ENCODE results near the gene FLNC.
A peak's percentile ranks its signal among the peaks of the same experiment; 100 is the strongest.

Gene FLNC

DNA sequence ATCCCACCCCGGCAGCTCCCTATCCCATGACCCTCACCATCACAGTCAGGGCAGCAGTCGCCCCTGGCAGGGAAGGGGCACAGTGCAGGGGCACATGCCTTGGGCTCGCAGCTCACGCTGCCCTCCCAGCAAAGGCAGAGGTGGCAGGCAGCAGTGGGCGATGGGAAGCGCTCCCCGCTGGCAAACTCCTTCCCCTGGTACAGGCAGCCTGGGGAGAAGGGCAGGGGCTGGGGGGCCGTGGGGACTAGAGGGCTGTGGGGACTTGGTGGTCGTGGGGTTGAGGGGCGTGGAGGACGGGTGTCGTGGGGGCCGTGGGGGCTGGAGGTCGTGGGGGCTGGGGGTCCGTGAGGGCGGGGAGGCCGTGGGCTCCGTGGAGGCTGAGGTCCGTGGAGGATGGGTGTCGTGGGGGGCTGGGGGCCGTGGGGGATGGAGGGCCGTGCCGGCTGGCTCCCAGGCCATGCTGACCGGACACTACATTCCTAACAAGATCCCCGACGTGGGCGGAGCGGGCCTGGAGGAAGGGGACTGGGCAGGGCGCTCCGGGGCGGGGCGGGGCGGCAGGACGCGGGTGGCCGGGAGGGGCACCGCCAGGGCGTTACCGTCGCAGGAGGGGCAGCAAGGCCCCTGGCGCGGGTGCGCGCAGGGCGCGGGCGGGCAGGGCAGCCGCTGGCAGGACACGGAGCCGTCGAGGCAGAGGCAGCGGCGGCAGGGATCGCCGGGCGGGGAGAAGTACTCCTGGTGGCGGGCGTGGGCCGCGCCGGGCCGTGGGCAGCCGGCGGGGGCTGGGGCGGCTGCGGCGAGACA lies 60.3 kb downstream of the FLNC start:
- DNase-seq (no peak), ATAC-seq (replicated peaks) (peak; percentile 43)
- Mint-ChIP-seq H3K4me1 (ENCODE audit: low read depth in 2 of 2) (no peaks in the 10 kb centered on the region), H3K4me3 (peak overlapping the region; percentile 50), H3K27me3 (peaks cover 14 to 24% of the 10 kb centered on the region in 2 donors), H3K27ac (no peak overlapping the region), H3K9me3 (no peaks in the 10 kb centered on the region), H3K36me3 (ENCODE audit: insufficient read depth) (no peaks in the 10 kb centered on the region)

DNA sequence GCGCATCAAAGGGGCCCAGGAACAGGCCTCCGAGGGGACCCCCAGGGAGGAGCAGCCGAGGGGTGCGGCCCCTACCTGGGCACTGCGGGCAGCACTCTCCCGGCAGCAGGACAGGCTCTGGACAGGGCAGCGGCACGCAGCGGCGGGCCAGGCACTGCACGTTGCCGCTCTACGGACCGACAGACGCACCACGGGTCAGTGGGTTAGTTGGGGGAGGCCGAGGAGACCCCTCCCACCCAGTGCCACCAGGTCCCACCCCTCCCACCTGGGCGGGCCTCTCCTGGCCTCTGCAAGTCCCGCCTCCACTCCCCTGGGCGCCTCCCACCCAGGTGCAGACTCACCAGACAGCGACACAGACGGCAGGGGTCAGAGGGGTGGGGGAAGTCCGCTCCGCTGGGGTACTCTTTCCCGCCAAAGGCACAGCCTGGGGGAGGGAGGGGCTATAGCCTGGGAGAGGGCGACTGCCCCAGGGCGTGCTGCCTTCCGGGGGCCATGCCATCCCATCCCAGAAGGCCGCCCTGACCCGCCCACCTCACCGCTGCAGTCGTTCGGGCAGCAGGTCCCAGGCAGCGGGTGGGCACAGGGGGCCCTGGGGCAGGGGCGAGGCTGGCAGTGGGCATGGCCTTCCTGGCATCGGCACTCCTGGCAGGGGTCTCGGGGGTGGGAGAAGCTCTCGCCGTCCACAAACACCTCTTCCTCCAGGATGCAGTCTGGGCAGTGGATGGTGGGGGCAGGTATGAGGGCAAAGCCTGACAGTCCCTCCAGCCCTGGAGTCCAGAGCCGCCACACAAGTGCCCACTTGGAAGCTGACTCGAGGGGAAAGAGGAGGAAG lies 61.1 kb downstream of the FLNC start:
- DNase-seq, result no peak
- H3K27me3 Mint-ChIP-seq, result peaks cover 11 to 17% of the 10 kb centered on the region in 2 donors
- H3K4me3 Mint-ChIP-seq, result no peak overlapping the region
- H3K36me3 Mint-ChIP-seq (ENCODE audit: insufficient read depth), result no peaks in the 10 kb centered on the region
- ATAC-seq (replicated peaks), result peak; percentile 58
- H3K27ac Mint-ChIP-seq, result no peak overlapping the region
- no peaks in the 10 kb centered on the region for H3K4me1 Mint-ChIP-seq (ENCODE audit: low read depth in 2 of 2)
- H3K9me3 Mint-ChIP-seq, result no peaks in the 10 kb centered on the region

DNA sequence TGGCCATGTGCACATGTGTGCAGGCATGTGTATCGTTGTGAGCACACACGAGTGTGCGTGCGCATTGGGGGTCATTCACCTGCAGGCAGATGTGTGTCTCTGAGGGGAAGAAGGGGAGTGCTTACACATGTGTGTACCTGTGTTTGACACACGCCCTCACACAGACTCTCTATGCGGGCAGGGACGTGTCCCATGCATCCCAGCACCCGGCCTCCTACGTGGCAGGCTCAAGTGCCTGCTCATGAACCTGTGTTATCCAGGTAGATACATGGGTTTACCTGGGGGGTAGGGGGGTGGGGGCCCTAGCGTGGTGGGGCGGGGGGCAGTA lies 61.7 kb downstream of the FLNC start:
- no peak overlapping the region for H3K27ac Mint-ChIP-seq
- no peak overlapping the region for H3K4me3 Mint-ChIP-seq
- H3K4me1 Mint-ChIP-seq (ENCODE audit: low read depth in 2 of 2), result no peaks in the 10 kb centered on the region
- ATAC-seq (replicated peaks) (no peak), DNase-seq (no peak)
- no peaks in the 10 kb centered on the region for H3K36me3 Mint-ChIP-seq (ENCODE audit: insufficient read depth)
- no peaks in the 10 kb centered on the region for H3K9me3 Mint-ChIP-seq
- peaks cover 11 to 17% of the 10 kb centered on the region in 2 donors for H3K27me3 Mint-ChIP-seq

DNA sequence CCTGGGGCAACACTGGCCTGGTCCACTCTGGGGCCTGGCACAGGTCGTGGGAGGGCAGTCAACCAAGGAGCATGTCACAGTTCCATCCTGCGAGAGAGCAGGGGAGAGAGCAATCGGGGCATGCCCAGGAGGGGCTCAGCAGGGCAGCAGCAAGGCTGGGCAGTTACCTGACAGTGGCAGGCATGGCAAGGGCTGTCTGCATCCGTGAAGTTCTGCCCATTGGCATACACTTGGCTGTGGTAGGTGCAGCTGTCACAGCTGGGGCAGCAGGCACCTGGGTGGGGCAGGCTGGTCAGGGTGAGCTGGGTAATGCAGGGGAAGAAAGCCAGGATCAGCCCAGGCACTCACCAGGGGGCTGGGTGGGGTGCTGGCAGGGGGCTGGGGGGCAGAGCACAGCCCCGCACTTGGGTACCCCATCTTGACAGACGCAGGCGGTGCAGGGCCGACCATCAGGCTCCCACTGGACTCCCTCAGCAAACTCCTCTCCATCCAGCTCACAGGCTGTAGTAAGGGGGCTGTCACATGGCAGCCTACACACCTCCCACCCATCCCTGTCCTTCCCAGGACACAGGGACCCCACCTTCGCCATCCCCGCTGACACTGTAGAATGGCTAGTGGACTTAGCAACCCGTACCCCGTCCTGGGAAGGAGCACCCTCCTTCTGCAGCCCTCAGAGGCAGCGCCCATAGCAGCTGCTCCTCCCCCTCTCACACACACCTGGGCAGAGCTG lies 62.5 kb downstream of the FLNC start:
- DNase-seq (no peak), ATAC-seq (replicated peaks) (no peak)
- Mint-ChIP-seq H3K9me3 (no peaks in the 10 kb centered on the region), H3K27ac (no peak overlapping the region), H3K4me3 (no peak overlapping the region), H3K36me3 (ENCODE audit: insufficient read depth) (no peaks in the 10 kb centered on the region), H3K27me3 (peaks cover 11 to 17% of the 10 kb centered on the region in 2 donors), H3K4me1 (ENCODE audit: low read depth in 2 of 2) (no peaks in the 10 kb centered on the region)

DNA sequence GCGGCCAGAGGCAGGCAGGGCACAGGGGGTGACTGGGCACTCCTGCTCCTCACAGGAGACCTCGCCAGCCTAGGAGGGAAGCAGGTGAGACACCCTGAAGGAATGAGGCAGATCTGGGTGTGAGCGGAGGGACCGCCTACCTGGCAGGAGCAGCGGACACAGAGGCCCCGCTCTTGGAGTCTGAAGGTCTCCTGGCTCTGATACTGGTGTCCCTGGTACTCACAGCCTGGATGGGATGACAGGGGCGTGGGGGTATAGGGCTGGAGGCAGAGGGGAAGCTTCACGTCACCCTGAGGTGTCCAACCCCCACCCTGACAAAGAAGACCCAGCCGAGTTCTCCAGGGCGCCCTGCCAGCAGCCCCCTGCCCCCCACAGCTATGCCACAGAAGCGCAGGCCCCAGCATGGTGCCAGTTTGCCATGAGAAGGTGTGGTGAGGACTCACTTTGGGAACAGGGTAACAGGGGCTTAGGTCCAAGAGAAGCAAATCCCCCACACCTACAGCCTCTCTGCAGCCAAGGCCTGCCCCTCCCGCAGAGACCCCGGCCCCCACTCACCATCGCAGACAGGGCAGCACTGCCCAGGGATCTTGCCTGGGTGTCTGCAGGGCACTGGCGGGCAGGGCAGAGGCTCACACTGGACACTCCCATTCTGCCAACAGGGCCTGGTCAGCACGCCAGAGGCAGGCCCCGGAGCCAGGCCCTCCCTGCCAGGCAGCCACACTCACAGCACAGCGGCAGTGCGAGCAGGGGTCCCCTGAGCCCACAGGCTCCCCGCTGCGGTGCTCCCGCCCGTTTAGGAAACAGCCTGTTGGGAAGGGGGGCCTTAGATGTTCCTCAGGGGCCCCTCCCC lies 63.3 kb downstream of the FLNC start:
- Mint-ChIP-seq H3K36me3 (ENCODE audit: insufficient read depth) (no peaks in the 10 kb centered on the region), H3K27me3 (peaks cover 14 to 17% of the 10 kb centered on the region in 2 donors), H3K9me3 (no peaks in the 10 kb centered on the region), H3K27ac (no peak overlapping the region), H3K4me1 (ENCODE audit: low read depth in 2 of 2) (no peaks in the 10 kb centered on the region), H3K4me3 (no peak overlapping the region)
- no peak for ATAC-seq (replicated peaks)
- no peak for DNase-seq

DNA sequence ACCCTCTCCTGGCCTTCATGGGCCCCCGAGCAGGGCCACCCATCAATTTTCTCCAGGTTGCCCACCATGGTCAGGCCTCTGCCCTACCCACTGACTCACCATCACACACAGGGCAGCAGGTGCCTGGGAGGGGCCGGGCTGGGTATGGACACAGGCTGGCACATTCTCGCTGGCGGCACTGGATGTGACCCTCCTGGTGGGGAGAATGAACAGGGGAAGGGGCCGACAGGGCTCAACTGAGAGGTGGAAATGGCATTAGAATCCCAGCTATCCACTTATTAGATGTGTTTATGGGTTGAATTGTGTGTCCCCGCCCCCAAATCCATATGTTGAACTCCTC lies 63.9 kb downstream of the FLNC start:
- Mint-ChIP-seq H3K4me3 (no peak overlapping the region), H3K27me3 (peaks cover 14 to 17% of the 10 kb centered on the region in 2 donors), H3K4me1 (ENCODE audit: low read depth in 2 of 2) (no peaks in the 10 kb centered on the region), H3K27ac (no peak overlapping the region), H3K36me3 (ENCODE audit: insufficient read depth) (no peaks in the 10 kb centered on the region), H3K9me3 (no peaks in the 10 kb centered on the region)
- no peak for DNase-seq
- ATAC-seq (replicated peaks), result no peak

DNA sequence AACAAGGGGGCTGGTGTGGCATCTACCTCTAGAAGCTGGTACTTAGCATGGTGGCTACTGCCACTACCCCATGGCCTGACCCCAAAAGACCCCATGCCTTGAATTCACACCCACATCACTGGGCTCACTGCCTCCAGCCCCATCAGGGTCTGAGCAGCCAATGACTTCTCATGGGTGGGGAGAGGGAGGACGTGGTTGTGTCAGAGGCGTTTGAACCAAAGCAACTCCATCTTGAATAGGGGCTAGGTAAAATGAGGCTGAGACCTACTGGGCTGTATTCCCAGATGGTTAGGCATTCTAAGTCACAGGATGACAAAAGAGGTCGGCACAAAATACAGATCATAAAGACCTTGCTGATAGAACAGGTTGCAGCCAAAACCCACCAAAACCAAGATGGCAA lies 65.1 kb downstream of the FLNC start:
- no peak overlapping the region for H3K27ac Mint-ChIP-seq
- H3K9me3 Mint-ChIP-seq, result no peaks in the 10 kb centered on the region
- ATAC-seq (replicated peaks) (no peak), DNase-seq (no peak)
- H3K27me3 Mint-ChIP-seq, result peaks cover 4 to 9% of the 10 kb centered on the region in 2 donors
- H3K4me1 Mint-ChIP-seq (ENCODE audit: low read depth in 2 of 2), result no peaks in the 10 kb centered on the region
- no peak overlapping the region for H3K4me3 Mint-ChIP-seq
- H3K36me3 Mint-ChIP-seq (ENCODE audit: insufficient read depth), result no peaks in the 10 kb centered on the region

DNA sequence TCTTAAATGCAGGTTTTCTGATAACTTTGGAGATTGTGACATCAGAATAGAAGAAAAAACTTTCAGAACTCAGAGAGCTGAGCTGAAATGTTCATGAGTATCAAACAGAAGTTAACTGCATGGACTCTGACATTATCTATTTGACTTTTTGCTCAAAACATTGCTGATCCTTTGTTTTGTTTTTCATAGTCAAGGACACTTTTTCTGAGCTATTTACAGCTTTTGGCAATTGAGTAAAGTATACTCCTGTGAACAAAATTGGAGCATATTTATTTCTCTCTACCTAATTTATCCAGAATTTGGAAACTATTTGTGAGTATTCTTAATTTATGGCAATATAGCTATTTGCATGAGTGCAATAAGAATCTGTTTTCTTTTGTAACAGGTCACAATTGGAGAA lies 69.2 kb downstream of the FLNC start:
- Mint-ChIP-seq H3K27me3 (peaks cover 11 to 28% of the 10 kb centered on the region in 2 donors), H3K27ac (no peak overlapping the region), H3K9me3 (no peaks in the 10 kb centered on the region), H3K4me3 (no peak overlapping the region), H3K36me3 (ENCODE audit: insufficient read depth) (peaks cover 3% of the 10 kb centered on the region), H3K4me1 (ENCODE audit: low read depth in 2 of 2) (peaks cover 1% of the 10 kb centered on the region in 2 donors)
- DNase-seq, result no peak
- ATAC-seq (replicated peaks), result no peak

DNA sequence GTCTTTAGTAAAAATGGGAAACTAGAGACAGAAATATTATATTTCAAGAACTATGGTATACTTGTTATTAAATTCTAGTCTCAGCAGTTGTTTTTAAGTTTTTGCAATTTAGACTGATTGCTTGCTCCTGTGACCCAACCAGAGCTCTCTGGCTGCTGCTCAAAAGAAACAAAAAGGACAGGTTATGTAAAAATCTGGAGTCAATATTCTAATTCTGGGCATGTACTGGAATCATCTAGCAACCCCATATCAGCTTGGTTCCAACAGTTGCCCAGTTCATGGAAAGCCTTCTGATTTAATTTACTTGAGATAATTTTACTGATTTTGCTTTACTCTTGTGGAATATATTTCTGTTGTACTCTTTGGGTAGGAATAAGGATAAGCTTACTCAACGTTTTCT lies 70.0 kb downstream of the FLNC start:
- H3K36me3 Mint-ChIP-seq (ENCODE audit: insufficient read depth), result peaks cover 3% of the 10 kb centered on the region
- no peaks in the 10 kb centered on the region for H3K9me3 Mint-ChIP-seq
- no peak overlapping the region for H3K4me3 Mint-ChIP-seq
- H3K27me3 Mint-ChIP-seq, result peaks cover 11 to 36% of the 10 kb centered on the region in 2 donors
- ATAC-seq (replicated peaks) (no peak), DNase-seq (no peak)
- H3K4me1 Mint-ChIP-seq (ENCODE audit: low read depth in 2 of 2), result peaks cover 5 to 6% of the 10 kb centered on the region in 2 donors
- no peak overlapping the region for H3K27ac Mint-ChIP-seq

DNA sequence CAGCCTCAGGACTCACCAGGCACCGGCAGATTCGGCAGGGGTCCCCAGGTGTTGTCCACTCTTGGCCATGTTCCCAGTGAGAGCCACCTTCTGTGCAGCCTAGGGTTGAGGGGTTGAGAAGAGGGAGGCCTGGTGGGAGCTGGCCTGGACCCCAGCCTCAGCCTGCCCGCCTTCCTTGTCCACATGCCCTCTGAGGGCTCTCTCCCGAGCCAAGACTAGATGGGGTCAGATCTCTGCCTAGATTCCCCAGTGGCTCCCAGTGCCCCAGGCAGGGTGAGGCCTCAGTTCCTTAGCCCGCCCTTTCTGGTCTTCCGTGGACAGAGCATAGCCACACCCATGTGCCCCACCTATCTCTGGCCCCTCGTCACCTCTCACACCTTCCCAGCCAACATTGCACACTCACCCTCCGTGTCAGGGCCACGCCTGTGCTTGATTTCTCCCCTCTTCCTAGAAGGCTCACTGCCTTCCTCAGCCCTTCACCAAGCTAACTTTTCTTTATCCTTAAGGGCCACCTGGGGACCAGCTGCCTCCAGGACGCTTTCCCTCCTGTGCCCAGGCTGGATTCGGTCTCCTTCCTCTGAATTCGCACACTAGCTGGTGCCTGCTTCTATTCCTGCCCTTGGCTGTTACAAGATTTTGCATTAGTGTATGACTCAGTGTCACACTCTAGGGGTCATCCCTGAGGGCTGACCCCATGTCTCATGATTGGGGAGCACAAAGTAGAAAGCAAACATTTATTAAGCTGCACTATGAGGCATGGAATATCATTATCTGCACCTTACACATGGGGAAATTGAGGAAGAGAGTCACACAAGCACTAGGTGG lies 72.8 kb downstream of the FLNC start:
- Mint-ChIP-seq H3K36me3 (ENCODE audit: insufficient read depth) (peaks cover 3% of the 10 kb centered on the region), H3K27me3 (peaks cover 24 to 64% of the 10 kb centered on the region in 2 donors), H3K4me3 (no peak overlapping the region), H3K9me3 (no peaks in the 10 kb centered on the region), H3K27ac (no peak overlapping the region), H3K4me1 (ENCODE audit: low read depth in 2 of 2) (peaks cover 5 to 6% of the 10 kb centered on the region in 2 donors)
- DNase-seq (no peak), ATAC-seq (replicated peaks) (no peak)

DNA sequence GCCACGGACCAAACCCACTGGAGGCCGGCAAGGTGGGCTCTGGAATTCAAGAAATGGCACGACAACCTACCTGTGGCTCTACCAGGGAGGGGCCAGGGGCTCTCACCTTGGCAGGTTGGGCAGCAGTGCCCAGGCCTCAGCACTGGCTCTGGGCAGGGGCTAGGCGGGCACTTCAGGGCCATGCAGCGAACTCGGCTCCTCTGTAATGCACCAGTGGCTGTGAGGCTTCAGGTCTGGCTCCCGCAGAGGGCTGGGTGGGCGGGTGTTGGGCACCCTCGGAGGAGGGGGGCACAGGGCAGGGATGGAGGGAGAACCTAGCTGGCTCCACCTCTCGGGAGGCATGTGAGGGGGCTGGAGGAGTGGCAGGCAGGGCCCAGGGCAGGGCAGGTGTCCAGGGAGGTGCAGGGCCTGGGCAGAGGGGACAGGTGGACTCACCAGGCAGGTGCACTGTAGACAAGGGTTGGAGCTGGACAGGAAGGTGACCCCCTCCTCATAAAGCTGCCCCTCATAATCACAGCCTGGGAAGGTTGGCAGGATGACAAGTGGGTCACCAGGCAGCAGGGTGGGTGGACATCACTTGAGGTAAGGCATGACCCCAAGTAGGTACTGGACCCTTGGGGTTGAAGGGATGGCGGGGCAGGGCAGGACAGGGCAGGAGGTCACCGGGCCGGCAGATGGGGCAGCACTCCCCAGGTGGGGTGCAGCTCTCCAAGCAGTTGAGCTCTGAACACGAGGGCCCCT lies 73.6 kb downstream of the FLNC start:
- no peaks in the 10 kb centered on the region for H3K9me3 Mint-ChIP-seq
- no peak for DNase-seq
- H3K27ac Mint-ChIP-seq, result peak overlapping the region in 1 of 2 donors; percentile 71
- peaks cover 3% of the 10 kb centered on the region for H3K36me3 Mint-ChIP-seq (ENCODE audit: insufficient read depth)
- no peak for ATAC-seq (replicated peaks)
- peaks cover 5 to 6% of the 10 kb centered on the region in 2 donors for H3K4me1 Mint-ChIP-seq (ENCODE audit: low read depth in 2 of 2)
- H3K4me3 Mint-ChIP-seq, result no peak overlapping the region
- H3K27me3 Mint-ChIP-seq, result peaks cover 25 to 72% of the 10 kb centered on the region in 2 donors
